Uterine smooth muscle cell (primary cell): ENCODE data around the gene STXBP1. TPM values are rescaled to one million over a fixed set of nuclear protein-coding genes. Genes with fewer than 3 reads are reported as not detected.

Experiments
- total RNA-seq: library from RNA; depleted of rRNA; stranded (reverse); fragments of >200 nt; gene quantifications from 2 replicates; pipeline ENCODE4 v1.2.3, GENCODE V29; 2014

STXBP1 gene
- 58.5 and 64.5 TPM in 2 replicates for total RNA-seq

DNA sequence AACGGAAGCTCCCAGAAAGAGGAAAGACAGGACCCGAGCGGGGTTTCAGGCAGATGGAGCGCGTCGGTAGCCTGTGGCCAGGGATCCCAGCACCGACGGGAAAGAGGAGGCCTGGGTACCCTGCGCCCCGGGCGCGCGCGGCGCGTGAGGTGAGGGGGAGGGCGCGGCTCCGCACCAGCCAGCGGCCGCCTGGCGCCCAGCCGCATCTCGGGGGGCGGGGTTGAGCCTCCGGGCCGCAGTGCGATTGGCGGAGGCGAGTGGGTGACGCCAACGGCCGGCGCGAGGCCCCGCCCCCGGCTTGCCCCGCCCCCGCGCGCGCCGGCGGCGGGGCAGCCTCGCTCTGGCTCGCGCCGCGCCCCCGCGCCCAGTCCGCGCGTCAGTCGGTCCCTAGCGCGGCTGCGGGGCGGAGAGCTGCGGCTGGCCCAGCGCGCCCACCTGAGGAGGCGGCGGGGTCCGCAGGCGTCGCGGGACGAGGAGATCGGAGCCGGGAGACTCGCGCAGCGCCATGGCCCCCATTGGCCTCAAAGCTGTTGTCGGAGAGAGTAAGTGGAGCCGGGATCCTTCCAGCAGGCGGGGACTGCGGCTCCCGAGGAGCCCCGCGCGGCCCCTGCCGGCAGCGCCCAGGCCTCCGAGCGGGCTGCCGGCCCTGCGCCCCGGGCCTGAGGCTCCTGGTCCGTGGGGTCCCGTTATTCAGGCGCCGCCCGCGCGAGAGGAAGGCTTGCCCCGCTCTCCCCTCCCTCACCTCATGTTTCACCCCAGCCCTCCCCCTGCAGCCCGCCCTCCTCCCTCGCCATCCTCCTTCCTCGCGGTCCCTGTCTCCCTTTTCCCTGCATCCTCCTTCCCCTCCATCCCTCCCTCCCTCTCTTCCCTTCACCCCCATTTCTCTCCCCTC lies at the start of gene STXBP1:
TSS of gene STXBP1 (plus strand) at position 379 of the 892 bp plus-strand sequence. CDS start at position 506, 127 bp downstream.

DNA sequence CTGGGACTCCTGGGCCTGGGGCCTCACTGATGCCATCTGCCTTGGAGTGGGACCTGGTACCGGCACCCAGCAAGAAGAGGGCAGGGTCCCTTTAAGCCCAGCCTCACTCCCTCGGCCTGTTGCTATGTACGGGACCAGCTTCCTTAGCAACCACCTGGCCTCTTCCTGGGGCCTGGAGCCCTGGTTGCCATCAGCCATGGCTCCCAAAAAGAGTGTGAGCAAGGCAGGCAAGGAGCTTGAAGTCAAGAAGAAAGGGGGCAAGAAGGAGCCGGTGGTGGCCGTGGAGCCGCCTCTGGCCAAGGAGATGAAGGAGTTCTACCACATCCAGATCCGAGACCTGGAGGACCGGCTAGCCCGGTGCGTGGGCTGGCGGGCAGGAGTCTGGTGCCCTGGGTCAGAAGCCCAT lies 94.8 kb downstream of the STXBP1 start, which contains the start of gene CFAP157:
TSS of gene CFAP157 (plus strand) at position 153 of the 406 bp plus-strand sequence. CDS start at position 197, 44 bp downstream.

DNA sequence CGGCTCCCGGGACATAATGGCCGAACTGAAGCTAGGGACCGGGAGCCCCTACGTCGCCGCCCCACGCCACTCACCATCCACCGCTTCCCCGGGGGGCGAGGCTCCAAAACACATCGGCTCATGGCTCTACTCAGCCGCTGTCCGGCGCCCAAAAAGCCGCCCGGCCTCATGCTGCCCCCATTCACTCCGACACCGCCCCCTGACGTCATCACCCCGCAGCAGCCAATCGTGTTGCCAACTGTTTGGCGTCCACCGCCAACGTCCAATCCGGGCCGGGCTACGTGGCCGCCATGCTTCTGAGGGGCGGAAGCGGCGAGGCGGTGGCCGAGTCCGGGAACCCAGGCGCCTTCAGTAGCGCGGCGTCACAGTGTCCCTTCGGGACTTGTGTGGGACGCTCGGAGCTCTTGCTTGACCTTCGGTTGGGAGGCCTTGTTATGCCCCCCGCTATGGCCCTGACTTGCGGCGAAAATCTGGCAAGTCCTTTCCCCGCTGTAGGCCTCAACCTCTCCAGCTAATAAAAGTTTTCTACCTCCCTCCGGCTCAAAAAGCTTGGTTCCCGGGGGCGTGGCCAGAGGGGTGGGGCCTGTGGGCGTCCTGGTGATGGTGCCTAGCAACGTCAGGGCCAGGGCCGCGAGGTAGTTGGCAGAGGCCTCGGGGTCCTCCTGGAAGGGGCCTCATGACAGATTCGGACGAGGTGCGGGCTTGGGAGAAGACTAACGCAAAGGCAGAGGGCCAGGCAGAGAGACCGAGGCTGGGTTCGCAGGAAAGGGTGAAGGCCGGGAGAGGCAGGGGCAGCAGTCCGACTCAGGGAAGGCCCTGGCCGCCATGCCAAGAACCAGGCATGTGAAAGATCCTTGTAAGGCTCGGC lies 103.6 kb downstream of the STXBP1 start, which contains the start of the genes PTRH1 and TTC16:
TSS of gene PTRH1 (minus strand) at position 194 of the 868 bp plus-strand sequence. CDS start at position 170, 24 bp downstream.
TSS of gene TTC16 (plus strand) at position 610 of the 868 bp plus-strand sequence. CDS start at position 677, 67 bp downstream.

DNA sequence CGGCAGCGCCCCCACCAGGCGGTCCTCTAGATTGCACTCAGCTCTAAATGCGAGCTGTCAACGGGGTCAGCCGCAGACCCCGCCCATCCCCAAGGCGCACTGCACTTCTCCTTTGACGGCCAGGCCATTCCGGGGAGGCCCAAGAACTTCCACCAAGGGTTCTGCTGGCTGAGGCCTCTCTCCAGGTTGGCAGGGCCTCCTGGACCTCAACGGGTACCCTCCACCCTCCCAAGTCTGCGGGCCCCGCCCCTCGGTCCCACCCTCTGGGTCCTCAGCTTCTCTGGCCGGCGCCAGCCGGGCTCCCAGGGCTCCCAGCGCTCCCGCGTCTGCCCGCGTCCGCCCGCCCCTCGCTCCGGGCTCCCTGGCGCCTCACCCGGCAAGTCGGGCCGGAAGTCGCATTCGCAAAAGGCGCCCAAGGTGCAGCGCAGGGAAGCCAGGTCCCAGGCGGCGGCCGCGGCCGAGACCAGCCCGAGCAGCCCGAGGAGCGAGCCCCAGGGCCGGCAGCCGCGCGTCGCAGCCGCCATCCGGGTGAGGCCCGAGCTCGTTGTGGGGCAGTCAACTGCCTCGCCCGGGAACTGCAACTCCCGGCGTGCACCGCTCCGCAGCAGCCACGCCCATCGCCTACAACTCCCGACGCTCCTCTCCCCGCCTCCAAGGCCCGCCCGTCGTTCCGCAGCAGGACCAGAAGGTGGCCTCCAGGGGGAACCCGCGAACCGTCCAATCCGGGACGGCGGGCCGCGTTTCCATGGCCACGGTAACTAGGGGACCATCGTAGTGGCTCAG lies 122.9 kb downstream of the STXBP1 start, which contains the start of gene TOR2A:
TSS of gene TOR2A (minus strand) at position 548 of the 783 bp plus-strand sequence. CDS start at position 524, 24 bp downstream.

Other genes with a start within 250 kb of the STXBP1 start
- 9.4 and 11.4 TPM in 2 replicates for gene SLC2A8, start 215.1 kb upstream of the STXBP1 start, total RNA-seq
- 10.4 and 12.6 TPM in 2 replicates for gene ZNF79, start 187.9 kb upstream of the STXBP1 start, total RNA-seq
- gene RPL12, start 160.9 kb upstream of the STXBP1 start, total RNA-seq, result 996 and 1,569 TPM in 2 replicates
- gene LRSAM1, start 160.8 kb upstream of the STXBP1 start, total RNA-seq, result 13.5 and 16.5 TPM in 2 replicates
- under 0.01 TPM in 1 of 2 replicates, not detected in the other for gene CFAP157, start 94.7 kb downstream of the STXBP1 start, total RNA-seq
- 19.7 and 21.7 TPM in 2 replicates for gene PTRH1, start 103.4 kb downstream of the STXBP1 start, total RNA-seq
- 0.11 TPM in 1 of 2 replicates, not detected in the other for gene TTC16, start 103.8 kb downstream of the STXBP1 start, total RNA-seq
- 2.6 and 2.7 TPM in 2 replicates for gene TOR2A, start 123.0 kb downstream of the STXBP1 start, total RNA-seq
- 0.11 and 0.25 TPM in 2 replicates for gene SH2D3C, start 166.4 kb downstream of the STXBP1 start, total RNA-seq
- gene CDK9, start 173.8 kb downstream of the STXBP1 start, total RNA-seq, result 44.3 and 46.0 TPM in 2 replicates
- 62.2 and 69.2 TPM in 2 replicates for gene FPGS, start 190.6 kb downstream of the STXBP1 start, total RNA-seq
- gene ENG, start 242.4 kb downstream of the STXBP1 start, total RNA-seq, result 5.8 and 7.1 TPM in 2 replicates